Fibroblast of skin of right quadriceps (primary cell): ENCODE results near the gene COLEC12.

ENCODE experiments used
- DNase-seq: peaks from one replicate; pipeline ENCODE4 v3.0.0-alpha.2; 2013

Gene COLEC12

DNA sequence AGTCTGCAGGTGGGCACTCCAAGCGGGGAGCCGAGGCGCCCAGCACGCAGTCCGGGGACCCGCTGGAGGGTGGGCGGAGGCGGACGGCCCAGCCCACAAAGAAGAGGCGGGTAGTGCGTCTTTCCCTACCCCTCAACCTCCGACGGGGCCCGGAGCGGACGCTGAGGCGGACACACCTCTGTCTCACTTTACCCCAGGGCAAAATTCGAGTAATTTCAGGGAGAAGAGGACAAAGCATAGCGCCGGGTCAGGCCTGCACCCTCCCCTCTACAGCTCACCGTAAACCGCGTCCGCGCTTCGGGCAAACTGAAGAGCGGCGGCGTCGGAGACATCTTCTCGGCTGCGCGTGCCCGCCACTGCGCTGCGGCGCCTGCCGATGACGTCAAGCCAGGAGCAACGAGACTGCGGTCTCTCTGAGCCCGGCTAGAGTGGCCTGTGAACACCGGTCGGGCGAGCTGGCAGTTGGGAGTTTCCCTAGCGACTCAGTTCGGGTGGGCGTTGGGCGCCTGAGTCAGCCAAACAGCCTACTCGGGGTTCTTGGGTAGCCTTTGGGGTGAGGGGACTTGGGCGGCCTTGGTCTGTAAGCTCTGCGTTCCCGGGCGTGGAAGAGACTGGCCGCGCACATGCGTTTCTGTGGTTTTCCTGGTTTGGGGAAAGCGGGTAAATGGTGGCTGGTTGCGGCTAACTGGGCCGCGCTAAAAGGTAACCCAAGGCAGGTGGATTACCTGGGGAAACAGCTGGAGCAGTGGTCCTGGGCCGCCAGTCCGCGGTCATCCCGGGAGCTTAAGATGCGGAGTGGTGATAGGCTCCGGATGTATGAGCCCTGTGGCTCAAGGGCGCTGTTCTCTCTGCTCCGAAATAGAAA lies 232.6 kb downstream of the COLEC12 start, which contains the start of gene THOC1:
Gene THOC1, minus strand, starts transcription at position 360 of the 865 bp plus-strand sequence. Its CDS starts 28 bp downstream, at position 332.
- peak; percentile 93 for DNase-seq

DNA sequence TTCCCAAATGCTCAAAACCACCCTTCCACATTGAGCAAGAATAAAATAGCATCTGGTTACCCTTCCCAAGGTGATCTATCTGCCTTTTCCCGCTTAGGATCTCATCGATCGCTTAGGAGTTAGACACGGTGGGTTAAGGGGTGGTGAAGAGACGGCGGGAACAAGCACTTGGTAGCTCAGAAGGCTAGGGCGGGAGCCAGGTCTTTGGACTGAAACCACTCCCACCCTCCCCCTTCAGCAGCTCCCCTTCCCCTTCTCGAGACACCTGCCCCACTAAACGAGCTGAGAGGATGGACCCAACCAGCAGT lies 233.2 kb downstream of the COLEC12 start:
- no peak for DNase-seq
